NB4 (cell line): ENCODE results near the gene CCSER1.

Source experiments
- DNase-seq: peaks from one replicate; pipeline ENCODE4 v3.0.0; 2010; ENCODE audit warnings: low read depth
- H3K4me3 ChIP-seq: one replicate; pipeline ENCODE4 v1.5.1; 2011; ENCODE audit warnings: mild to moderate bottlenecking, low read depth, low read length, moderate library complexity
- CTCF ChIP-seq: IDR thresholded peaks from one replicate; pipeline ENCODE4 v1.5.1; 2012; ENCODE audit warnings: low read depth, low read length
- MAX ChIP-seq: IDR thresholded peaks from 2 replicates; pipeline ENCODE4 v1.6.1; 2011; ENCODE audit warnings: low read depth, low read length
- MYC ChIP-seq: IDR thresholded peaks from 2 replicates; pipeline ENCODE4 v1.6.1; 2011; ENCODE audit warnings: low read depth, low read length
- POLR2A ChIP-seq: IDR thresholded peaks from 2 replicates; pipeline ENCODE4 v1.6.1; 2011; ENCODE audit warnings: mild to moderate bottlenecking; ENCODE audit not compliant: insufficient read length; ENCODE audit errors: extremely low read depth

Gene CCSER1

GRCh38 chr4:90943311-90943710 is 816.1 kb downstream of the CCSER1 start:
- no peak overlapping the region for H3K4me3 ChIP-seq
- peak; percentile 11 for DNase-seq
- TF ChIP-seq MAX (no peak), CTCF (no peak), MYC (no peak), POLR2A (no peak)

- H3K4me3 ChIP-seq, result no peak overlapping the region
- no peak for DNase-seq
- no peak for TF ChIP-seq MAX
- no peak for TF ChIP-seq MYC
- TF ChIP-seq CTCF, result no peak
- no peak for TF ChIP-seq POLR2A
These were observed 819.8 kb downstream of the CCSER1 start for GRCh38 chr4:90946945-90947344.

GRCh38 chr4:90950385-90950841 is 823.2 kb downstream of the CCSER1 start:
- DNase-seq, result no peak
- H3K4me3 ChIP-seq, result no peak overlapping the region
- TF ChIP-seq MAX (no peak), POLR2A (no peak), CTCF (no peak), MYC (no peak)

- DNase-seq, result no peak
- no peak overlapping the region for H3K4me3 ChIP-seq
These were observed 823.8 kb downstream of the CCSER1 start for GRCh38 chr4:90951037-90951436.

GRCh38 chr4:90958256-90958895 is 831.2 kb downstream of the CCSER1 start:
- H3K4me3 ChIP-seq, result no peak overlapping the region
- TF ChIP-seq MAX, result no peak
- TF ChIP-seq CTCF, result no peak
- TF ChIP-seq POLR2A, result no peak
- no peak for TF ChIP-seq MYC
- no peak for DNase-seq

More at GRCh38 chr4:90951037-90951436, 823.8 kb downstream of the CCSER1 start:
- TF ChIP-seq POLR2A (no peak), MYC (no peak), MAX (no peak), CTCF (no peak)
